GM19372 (cell line): Measurements from ENCODE around the gene ZBTB47.

ENCODE experiments used
- ATAC-seq: cut with Tn5 transposase; IDR thresholded peaks from one replicate; pipeline ENCODE4 v1.9.1; 2021; ENCODE audit warnings: mild to moderate bottlenecking, low read depth, moderate library complexity; ENCODE audit not compliant: unreplicated experiment

Gene ZBTB47

GRCh38 chr3:42682301-42683070 is 29.0 kb downstream of the ZBTB47 start:
- no peak for ATAC-seq

DNA sequence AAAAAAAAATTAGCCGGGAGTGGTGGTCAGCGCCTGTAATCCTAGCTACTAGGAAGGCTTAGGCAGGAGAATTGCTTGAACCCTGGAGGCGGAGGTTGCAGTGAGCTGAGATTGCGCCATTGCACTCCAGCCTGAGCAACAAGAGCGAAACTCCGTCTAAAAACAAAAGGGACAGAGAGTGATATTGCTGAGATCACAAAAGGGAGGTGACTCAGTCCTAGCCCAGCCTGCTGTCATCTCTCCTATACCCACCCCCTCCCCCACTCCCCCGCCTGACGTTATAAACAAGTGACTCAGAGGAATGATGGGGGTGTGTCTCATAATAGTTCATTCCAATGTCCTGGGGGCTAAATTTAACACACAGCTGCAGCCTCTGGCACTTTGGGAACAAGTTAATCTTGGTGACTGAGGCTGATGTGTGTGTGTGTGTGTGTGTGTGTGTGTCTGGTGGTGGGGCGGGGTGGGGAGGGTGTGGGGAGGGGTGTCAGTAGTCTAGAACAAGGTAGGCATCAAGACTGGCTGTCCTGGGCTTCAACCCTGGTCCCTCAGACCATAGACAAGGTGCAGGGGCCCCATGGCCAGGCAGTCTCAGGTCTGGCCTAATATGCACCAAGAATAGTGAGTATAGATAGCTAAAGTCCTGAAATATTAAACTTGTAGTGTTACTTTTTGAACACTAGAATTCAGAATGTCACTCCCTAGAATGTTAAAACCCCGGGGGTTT is 30.5 kb downstream of the ZBTB47 start:
- ATAC-seq: no peak

- no peak for ATAC-seq
These were observed 31.3 kb downstream of the ZBTB47 start for GRCh38 chr3:42684632-42685362.

DNA sequence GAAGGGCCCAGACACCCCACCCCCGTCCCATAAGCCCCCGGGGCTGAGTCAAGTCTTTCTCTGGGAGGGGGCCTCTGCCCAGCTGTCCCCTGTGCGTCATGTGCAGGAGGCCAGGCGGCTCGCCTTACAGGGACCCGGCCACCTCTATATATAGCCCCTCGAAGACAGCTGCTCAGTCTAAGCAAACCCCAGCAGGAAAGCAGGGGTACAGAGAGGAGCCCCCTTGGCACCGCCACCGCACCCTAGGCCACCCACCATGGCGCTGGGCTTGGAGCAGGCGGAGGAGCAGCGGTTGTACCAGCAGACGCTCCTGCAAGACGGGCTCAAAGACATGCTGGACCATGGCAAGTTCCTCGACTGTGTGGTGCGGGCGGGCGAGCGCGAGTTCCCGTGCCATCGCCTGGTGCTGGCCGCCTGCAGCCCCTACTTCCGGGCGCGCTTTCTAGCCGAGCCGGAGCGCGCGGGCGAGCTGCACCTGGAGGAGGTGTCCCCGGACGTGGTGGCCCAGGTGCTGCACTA is 31.9 kb downstream of the ZBTB47 start, which contains the start of gene KLHL40:
TSS of gene KLHL40 (plus strand) at position 175 of the 519 bp plus-strand sequence. CDS start at position 257, 82 bp downstream.
- no peak for ATAC-seq

DNA sequence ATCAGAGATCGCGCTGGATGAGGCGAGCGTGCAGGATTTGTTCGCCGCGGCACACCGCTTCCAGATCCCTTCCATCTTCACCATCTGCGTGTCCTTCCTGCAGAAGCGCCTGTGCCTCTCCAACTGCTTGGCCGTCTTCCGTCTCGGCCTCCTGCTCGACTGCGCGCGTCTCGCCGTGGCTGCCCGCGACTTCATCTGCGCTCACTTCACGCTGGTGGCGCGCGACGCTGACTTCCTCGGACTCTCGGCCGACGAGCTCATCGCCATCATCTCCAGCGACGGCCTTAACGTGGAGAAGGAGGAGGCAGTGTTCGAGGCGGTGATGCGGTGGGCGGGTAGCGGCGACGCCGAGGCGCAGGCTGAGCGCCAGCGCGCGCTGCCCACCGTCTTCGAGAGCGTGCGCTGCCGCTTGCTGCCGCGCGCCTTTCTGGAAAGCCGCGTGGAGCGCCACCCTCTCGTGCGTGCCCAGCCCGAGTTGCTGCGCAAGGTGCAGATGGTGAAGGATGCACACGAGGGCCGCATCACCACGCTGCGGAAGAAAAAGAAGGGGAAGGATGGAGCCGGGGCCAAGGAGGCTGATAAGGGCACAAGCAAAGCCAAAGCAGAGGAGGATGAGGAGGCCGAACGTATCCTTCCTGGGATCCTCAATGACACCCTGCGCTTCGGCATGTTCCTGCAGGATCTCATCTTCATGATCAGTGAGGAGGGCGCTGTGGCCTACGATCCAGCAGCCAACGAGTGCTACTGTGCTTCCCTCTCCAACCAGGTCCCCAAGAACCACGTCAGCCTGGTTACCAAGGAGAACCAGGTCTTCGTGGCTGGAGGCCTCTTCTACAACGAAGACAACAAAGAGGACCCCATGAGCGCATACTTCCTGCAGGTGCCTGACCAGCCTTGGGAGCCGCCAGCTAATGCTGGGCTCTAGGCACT is 32.7 kb downstream of the ZBTB47 start:
- ATAC-seq: no peak

DNA sequence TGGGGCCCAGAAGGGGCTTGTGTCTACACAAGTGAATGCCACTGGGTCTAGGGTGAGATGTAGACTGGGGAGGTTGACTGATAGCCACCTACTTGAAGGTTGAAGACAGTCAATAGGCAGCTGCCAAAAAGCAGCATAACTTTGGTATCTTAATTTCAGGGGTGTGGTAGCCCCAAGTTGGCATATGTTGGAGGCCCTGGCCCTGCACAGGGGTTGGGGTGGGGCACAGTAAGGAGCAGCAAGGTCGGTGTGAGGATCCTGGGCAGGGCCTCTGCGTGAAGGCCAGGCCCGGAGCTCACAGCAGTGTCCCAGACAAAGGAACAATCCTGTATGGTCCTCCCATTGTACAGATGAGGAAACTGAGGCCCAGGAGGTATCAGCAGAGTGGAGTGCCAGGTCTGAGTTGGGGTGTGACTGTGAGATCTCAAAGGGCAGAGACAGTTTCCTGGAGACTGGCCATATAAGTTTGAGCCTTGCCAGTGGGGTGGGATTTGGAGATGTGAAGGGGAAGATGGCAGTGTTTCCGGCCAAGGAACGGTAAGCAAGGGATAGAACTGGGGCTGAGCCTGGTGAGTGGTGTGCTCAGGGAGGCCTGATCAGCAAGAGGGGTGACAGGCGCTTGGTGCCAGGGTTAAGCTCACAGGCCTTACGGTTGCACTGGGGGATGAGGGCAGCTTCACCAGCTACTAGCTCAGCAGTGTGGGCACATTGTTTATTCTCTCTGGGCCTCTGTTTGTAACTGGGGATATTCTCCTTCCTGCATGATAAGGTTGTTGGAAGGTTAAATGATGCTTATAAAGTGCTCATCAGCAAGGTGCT is 33.5 kb downstream of the ZBTB47 start:
- ATAC-seq: no peak

DNA sequence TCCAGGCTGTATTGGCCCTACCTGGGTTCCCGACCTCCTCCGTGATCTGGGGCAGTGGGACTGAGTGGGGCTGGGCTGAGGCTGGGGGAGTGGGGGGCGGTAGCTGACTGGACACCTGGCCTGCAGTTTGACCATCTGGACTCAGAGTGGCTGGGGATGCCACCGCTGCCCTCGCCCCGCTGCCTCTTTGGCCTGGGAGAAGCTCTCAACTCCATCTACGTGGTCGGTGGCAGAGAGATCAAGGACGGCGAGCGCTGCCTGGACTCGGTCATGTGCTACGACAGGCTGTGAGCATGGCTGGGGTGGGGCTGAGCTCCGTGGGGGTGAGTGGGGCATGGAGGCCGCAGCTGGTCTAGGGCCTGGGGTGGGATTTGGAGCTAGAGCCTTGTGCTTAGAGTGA is 34.5 kb downstream of the ZBTB47 start:
- no peak for ATAC-seq

GRCh38 chr3:42688487-42689420 is 35.3 kb downstream of the ZBTB47 start:
- ATAC-seq: no peak

GRCh38 chr3:42689421-42690014 is 36.0 kb downstream of the ZBTB47 start:
- no peak for ATAC-seq

DNA sequence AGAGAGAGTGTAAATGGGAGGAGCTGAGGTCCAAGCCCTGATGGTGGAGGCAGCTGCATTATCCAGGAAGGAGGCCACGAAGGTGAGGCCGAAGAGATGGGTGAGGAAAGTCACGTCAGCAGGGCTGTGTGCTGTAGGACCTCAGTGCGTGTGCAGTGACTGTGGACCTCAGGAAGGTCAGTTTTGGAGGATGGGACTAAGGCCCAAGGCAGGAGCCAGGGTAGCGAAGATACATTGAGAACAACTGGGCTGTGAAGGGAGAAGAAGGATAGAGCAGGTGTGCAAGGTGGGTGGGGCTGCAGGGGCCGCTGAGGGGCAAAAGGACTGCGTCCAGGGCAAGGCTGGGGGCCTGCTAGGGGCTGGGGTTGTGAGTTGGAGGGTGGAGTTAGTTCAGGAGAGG is 36.7 kb downstream of the ZBTB47 start:
- ATAC-seq: no peak

DNA sequence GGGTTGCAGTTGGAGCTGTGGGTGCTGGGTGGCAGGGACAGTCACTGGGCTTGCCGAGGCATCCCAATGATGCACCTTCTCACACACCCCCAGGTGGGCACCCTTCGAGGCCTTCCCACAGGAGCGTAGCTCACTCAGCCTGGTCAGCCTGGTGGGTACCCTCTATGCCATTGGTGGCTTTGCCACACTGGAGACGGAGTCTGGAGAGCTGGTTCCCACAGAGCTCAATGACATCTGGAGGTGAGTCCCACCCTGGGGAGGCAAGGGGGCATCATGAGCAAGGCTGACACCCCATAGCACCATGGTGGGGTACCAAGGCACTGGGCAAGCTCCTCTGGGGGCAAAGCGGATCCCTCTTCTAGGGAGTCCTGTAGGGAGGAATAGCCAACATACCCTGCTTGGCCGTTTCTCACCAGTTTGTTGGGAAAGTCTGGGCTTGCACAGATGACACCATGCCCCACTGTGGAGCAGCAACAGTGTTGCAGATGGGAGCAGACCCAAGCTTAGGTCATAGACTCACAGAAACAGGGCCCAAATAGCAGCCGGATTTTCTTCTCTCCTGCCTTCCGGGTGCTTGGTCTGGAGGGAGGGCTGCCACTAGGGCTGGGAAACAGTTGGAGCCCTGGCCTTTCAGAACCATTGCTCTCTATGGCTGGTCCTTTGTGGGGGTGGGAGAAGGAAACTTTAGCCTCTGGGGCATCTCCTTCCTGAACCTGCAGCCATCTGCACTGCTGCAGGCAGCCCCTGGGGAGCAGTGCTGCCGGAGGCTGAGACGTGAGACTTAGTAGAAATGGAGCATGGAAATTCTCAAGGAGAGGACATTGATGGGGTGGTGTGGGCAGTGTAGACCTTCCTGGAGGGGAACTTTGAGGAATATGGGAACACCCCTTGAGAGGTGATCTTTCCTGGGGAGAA is 37.5 kb downstream of the ZBTB47 start:
- ATAC-seq: no peak

DNA sequence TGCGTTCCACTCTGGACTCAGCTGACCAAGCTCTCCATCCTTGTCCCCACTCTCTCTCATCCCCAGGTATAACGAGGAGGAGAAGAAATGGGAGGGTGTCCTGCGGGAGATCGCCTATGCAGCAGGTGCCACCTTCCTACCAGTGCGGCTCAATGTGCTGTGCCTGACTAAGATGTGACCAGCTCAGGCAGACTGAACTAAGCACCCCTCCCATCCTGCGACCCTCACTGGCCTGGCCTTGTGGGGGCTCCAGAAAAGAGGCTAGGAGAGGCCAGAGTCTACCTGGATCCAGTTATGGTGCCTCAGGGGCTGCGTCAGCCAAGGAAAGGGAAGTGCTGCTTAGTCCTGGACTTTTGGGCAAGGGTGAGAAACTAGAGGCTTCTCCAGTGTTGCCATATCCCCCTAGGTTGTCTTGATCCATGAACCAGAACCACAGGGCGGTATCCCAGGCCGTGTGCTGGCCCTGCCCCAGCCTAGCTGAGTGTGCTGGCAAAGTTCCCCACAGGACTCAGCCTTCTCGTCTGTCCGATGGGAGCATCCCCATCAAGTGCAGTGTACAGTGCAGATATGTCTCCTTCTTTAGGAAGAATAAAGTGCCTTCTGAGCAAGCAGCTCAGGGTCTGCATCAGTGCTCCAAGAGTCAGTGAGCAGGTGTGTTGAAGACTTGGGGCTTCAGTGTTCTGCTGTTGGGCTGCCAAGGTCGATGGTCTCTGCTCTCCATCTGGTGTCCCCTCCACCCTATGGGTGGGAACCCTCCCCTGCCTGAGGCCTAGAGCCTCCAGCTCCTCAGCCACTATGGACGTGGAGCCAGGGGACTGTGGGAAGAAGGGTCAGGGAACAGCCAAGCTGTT is 38.5 kb downstream of the ZBTB47 start:
- ATAC-seq: no peak

DNA sequence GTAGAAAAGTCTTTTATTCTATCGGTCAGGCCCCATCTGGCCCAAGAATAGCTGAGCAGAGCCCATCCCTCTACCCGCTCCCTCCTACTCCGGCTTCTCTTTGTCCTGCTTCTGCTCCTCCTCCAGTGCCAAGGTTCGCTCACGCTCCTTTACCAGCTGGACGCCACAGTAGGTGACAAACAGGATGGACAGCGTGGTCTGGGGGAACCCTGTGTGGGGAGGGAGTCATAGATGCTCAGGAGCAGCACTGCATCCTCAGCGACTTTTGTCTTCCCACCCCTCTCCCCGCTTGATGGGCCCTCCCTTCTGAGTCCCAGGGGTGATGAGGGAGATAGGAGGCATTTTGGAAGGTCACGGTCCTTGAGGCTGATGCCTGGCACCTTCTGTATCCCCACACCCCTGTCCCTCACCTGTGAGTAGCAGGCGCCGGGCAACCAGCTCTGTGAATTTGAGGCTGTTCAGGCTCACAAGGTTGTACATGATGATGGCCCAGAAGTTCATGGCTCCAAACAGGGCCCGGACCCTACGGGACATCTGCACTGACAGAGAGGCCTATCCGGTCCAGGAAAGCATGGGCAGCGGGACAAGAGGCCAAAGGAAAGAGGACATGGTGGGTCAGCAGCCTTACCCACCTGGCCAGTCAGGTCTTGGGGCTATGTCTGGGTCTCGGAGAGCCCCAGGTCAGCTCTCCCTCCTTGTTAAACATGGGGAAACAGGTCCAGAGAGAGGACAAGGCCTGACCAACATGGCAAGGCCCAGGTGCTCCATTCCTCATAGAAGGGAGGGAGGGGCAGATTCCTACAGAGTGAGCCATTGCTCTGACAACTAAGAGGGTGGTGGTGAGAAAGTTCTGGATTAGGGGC is 39.4 kb downstream of the ZBTB47 start:
- no peak for ATAC-seq

GRCh38 chr3:42693530-42693930 is 40.0 kb downstream of the ZBTB47 start:
- ATAC-seq: no peak

DNA sequence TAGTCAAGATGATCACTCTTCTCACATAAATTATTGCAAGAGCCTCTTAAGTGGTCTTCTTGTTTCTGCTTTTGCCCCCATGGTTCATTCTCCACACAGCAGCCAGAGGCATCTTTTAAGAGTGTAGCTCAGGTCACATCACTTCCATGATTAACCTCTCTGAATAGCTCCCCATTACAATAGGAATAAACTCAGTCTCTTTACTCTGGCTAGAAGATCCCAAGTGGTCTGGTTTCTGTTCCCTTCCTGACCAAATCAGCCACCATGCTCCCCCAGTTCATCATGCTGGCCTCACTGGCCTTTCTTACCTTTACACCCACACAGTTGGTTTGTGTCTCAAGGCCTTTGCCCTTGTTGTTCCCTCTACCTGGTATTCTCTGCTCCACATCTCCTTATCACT is 40.9 kb downstream of the ZBTB47 start:
- ATAC-seq: no peak
